OCI-LY1 (cell line): Measurements from ENCODE around the gene RPL22.

Experiments used
- H2AFZ ChIP-seq: fragments of 200-600 bp; sonication (generic), shearing (Covaris generic); 2 replicates; pipeline ENCODE4 v1.6.0; 2014; ENCODE audit warnings: antibody characterized with exemption, mild to moderate bottlenecking, low read length
- H3F3A ChIP-seq: fragments of 200-600 bp; sonication (generic), shearing (Covaris generic); 2 replicates; pipeline ENCODE4 v1.6.0; 2014; ENCODE audit warnings: mild to moderate bottlenecking, antibody characterized with exemption, low read length, moderate library complexity; ENCODE audit not compliant: insufficient read depth
- H3K27ac ChIP-seq: fragments of 200-600 bp; sonication (generic); 2 replicates; pipeline ENCODE4 v1.5.1; 2014; ENCODE audit warnings: low read length, mixed run types, mild to moderate bottlenecking, low read depth; ENCODE audit not compliant: poor library complexity, severe bottlenecking
- H3K27me3 ChIP-seq: fragments of 200-600 bp; sonication (generic); 2 replicates; pipeline ENCODE4 v1.6.0; 2014; ENCODE audit warnings: antibody characterized with exemption, mild to moderate bottlenecking, low read length, moderate library complexity; ENCODE audit not compliant: insufficient read depth
- H3K36me3 ChIP-seq: fragments of 200-600 bp; sonication (generic); 2 replicates; pipeline ENCODE4 v1.6.1; 2014; ENCODE audit warnings: mild to moderate bottlenecking, antibody characterized with exemption, low read length, moderate library complexity, mixed read lengths; ENCODE audit not compliant: insufficient read depth
- H3K4me1 ChIP-seq: fragments of 200-600 bp; sonication (generic); 2 replicates; pipeline ENCODE4 v1.5.1; 2014; ENCODE audit warnings: mild to moderate bottlenecking, low read length, moderate library complexity; ENCODE audit not compliant: insufficient read depth, severe bottlenecking
- H3K4me2 ChIP-seq: fragments of 200-600 bp; sonication (generic), shearing (Covaris generic); 2 replicates; pipeline ENCODE4 v1.6.1; 2014; ENCODE audit warnings: low read length
- H3K4me3 ChIP-seq: fragments of 200-600 bp; sonication (generic); 2 replicates; pipeline ENCODE4 v1.5.1; 2014; ENCODE audit warnings: low read length, low read depth, mild to moderate bottlenecking, mixed read lengths; ENCODE audit not compliant: poor library complexity, severe bottlenecking
- H3K79me2 ChIP-seq: fragments of 200-600 bp; shearing (Covaris generic); 2 replicates; pipeline ENCODE4 v1.6.1; 2016; ENCODE audit warnings: mixed run types, low read length, mixed read lengths; ENCODE audit not compliant: insufficient read depth
- H3K9ac ChIP-seq: fragments of 200-600 bp; sonication (generic), shearing (Covaris generic); 2 replicates; pipeline ENCODE4 v1.6.1; 2014; ENCODE audit warnings: mild to moderate bottlenecking, low read length, mixed read lengths
- H3K9me2 ChIP-seq: fragments of 200-600 bp; sonication (generic), shearing (Covaris generic); 2 replicates; pipeline ENCODE4 v1.6.1; 2014; ENCODE audit warnings: low read depth, mild to moderate bottlenecking, low read length, mixed read lengths
- H3K9me3 ChIP-seq: fragments of 200-600 bp; shearing (Covaris generic); 2 replicates; pipeline ENCODE4 v1.6.1; 2014; ENCODE audit warnings: low read length, mixed read lengths
- H4K20me1 ChIP-seq: fragments of 200-600 bp; sonication (generic), shearing (Covaris generic); 2 replicates; pipeline ENCODE4 v1.6.0; 2016; ENCODE audit warnings: mild to moderate bottlenecking, low read length; ENCODE audit not compliant: insufficient read depth
- EZH2 ChIP-seq: fragments of 200-600 bp; sonication (generic), shearing (Covaris generic); IDR thresholded peaks from 2 replicates; pipeline ENCODE4 v1.8.0; 2017; ENCODE audit warnings: borderline replicate concordance, mixed run types, mild to moderate bottlenecking, antibody characterized with exemption, low read length, moderate library complexity, mixed read lengths
- TF ChIP-seq, protein P1 (sequence below): fragments of 200-600 bp; sonication (generic), shearing (Covaris generic); IDR thresholded peaks from 2 replicates; pipeline ENCODE4 v1.5.1; 2017; ENCODE audit warnings: mild to moderate bottlenecking, antibody characterized with exemption, low read length, moderate library complexity, mixed read lengths

The RPL22 gene

DNA sequence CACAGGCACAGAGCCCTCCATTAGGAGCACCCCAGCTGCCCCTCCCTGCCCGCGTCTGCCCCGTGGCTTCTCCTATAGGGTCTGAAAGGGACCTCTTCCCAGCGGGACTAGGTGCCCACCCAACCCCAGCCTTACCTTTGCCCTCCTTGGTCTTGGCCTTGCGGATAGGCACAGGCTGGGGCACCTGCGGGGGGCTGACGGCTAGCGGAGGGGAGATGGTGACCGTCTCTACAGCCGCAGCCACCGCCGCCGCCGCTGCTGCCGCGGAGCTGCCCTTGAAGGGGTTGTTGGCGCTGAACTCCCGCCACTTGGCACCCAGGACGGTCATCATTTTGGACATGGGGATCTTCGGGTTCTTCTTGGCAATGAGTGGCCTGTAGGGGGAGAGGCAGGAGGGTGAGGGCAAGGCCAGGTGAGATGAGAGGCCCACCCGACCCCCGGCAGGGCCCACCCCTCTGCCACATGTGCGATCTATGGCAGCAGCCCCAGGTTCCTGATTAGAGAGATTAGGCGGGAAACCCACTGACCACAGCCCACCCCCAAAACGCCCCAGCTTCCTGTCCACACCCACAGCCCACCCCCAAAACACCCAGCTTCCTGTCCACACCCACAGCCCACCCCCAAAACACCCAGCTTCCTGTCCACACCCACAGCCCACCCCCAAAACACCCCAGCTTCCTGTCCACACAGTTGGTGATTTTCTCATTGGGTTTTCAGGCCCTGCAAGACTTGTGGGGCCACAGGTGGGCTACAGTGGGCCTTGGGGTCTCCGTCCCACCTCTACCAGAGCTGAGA, 44.7 kb downstream of the RPL22 start:
- Histone ChIP-seq H3F3A (no peaks in the 10 kb centered on the region), H3K4me1 (no peaks in the 10 kb centered on the region), H3K36me3 (no peaks in the 10 kb centered on the region), H3K4me3 (no peak overlapping the region), H3K9me2 (no peaks in the 10 kb centered on the region), H3K27me3 (no peaks in the 10 kb centered on the region), H2AFZ (no peak overlapping the region), H3K79me2 (no peaks in the 10 kb centered on the region), H3K9ac (no peak overlapping the region), H3K4me2 (no peak overlapping the region), H3K9me3 (no peaks in the 10 kb centered on the region), H3K27ac (no peak overlapping the region), H4K20me1 (no peaks in the 10 kb centered on the region)
- TF ChIP-seq, protein P1, sequence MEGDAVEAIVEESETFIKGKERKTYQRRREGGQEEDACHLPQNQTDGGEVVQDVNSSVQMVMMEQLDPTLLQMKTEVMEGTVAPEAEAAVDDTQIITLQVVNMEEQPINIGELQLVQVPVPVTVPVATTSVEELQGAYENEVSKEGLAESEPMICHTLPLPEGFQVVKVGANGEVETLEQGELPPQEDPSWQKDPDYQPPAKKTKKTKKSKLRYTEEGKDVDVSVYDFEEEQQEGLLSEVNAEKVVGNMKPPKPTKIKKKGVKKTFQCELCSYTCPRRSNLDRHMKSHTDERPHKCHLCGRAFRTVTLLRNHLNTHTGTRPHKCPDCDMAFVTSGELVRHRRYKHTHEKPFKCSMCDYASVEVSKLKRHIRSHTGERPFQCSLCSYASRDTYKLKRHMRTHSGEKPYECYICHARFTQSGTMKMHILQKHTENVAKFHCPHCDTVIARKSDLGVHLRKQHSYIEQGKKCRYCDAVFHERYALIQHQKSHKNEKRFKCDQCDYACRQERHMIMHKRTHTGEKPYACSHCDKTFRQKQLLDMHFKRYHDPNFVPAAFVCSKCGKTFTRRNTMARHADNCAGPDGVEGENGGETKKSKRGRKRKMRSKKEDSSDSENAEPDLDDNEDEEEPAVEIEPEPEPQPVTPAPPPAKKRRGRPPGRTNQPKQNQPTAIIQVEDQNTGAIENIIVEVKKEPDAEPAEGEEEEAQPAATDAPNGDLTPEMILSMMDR: no peak
- no peak for TF ChIP-seq EZH2

DNA sequence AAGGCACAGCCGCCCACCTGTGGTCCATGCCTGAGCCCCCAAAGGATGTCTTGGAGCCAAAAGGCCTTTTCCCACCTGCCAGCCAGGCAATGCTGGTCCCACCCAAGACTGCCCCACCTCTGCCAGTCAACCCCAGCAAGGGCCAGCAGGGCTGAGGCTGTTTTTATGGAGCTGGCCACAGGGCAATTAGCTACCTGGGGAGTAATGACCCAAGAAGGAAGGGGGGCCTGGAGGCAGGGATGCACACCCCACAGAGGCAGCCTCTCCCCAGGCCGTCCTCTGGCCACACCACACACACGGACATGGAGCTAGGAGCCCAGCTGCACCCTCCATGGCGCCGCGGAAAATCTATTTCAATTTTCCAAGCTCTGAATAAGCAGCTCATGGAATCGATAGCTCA, 46.5 kb downstream of the RPL22 start:
- no peak overlapping the region for H3K27ac ChIP-seq
- no peaks in the 10 kb centered on the region for H3F3A ChIP-seq
- no peak overlapping the region for H3K4me3 ChIP-seq
- H3K36me3 ChIP-seq: no peaks in the 10 kb centered on the region
- H3K79me2 ChIP-seq: no peaks in the 10 kb centered on the region
- no peak overlapping the region for H2AFZ ChIP-seq
- H3K9me2 ChIP-seq: no peaks in the 10 kb centered on the region
- H3K4me1 ChIP-seq: no peaks in the 10 kb centered on the region
- TF ChIP-seq EZH2: no peak
- TF ChIP-seq, protein P1: no peak
- H3K27me3 ChIP-seq: no peaks in the 10 kb centered on the region
- no peak overlapping the region for H3K4me2 ChIP-seq
- H3K9ac ChIP-seq: no peak overlapping the region
- no peaks in the 10 kb centered on the region for H4K20me1 ChIP-seq
- H3K9me3 ChIP-seq: no peaks in the 10 kb centered on the region

DNA sequence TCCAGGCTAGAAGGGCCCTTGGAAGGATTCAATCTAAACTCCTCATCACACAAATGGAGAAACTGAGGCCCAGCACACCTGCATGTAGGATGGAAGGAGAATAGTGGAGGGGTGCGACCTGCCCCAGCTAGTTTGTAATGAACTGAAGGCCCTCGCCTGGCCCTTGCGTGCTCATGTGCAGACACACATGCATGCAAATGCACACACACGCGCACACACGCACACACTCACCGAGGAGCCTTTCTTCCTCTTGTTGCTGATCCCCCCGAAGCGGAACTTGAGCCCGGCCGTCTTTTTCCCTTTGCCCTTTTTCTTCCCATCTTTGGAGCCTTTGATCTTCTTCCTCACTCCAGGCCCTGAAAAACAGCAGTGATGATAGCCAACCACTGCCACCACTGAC, 47.2 kb downstream of the RPL22 start:
- H3K4me1 ChIP-seq: no peaks in the 10 kb centered on the region
- H3K4me2 ChIP-seq: no peak overlapping the region
- H3K27me3 ChIP-seq: no peaks in the 10 kb centered on the region
- no peak overlapping the region for H3K9ac ChIP-seq
- H2AFZ ChIP-seq: no peak overlapping the region
- no peaks in the 10 kb centered on the region for H4K20me1 ChIP-seq
- TF ChIP-seq, protein P1: no peak
- no peak for TF ChIP-seq EZH2
- H3K9me2 ChIP-seq: no peaks in the 10 kb centered on the region
- no peaks in the 10 kb centered on the region for H3F3A ChIP-seq
- no peaks in the 10 kb centered on the region for H3K79me2 ChIP-seq
- no peaks in the 10 kb centered on the region for H3K36me3 ChIP-seq
- no peak overlapping the region for H3K27ac ChIP-seq
- no peaks in the 10 kb centered on the region for H3K9me3 ChIP-seq
- no peak overlapping the region for H3K4me3 ChIP-seq
